Measurements from ENCODE around the gene UNC93A. TPM values are rescaled to one million over a fixed set of nuclear protein-coding genes. Genes with fewer than 3 reads are reported as not detected.

The UNC93A gene
- total and polyA plus RNA-seq, 2 experiments from 2014 or later, result 38.8 to 66.6 TPM

DNA sequence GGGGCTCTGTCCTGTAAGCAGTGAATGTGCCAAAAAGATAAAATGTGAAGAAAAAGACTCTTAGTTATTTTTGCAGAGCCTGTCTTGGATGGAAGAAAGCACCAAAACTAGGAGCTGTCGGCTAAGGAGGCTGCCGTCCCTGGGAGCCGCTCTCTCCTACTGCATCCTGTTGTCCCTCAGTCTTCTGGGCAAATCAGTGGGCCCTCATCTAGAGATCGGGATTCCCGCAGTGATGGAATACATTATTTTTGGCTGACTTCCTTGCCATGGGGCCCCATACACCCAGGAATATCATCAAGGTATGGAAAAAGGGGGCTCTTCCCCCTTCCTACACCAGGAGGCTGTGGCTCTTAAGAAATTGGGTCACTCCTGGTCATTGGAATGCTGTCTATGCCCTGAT lies 37.0 kb downstream of the UNC93A start:
- WGBS (ENCODE audit: low lambda C conversion rate, missing lambda C conversion rate), result 98% methylated on average over 5 of the region's 5 CpGs

DNA sequence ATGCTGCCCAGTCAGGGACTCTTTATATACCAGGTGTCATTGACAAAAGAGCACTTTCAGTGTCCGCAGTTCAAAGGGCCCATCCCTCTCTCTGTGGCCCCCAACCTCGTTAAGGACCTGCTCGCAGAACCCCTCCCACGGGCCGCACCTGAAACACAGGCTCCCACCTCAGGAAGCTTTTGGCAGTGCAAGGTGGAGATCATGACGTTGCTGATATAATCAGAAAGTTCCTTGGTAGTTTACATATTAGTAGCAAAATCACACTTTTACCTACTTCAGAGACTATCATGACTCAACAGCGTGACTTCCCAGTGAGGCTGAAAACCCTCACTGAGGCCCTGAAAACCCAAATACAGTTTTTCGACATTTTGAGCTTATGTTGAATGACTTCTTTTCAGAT lies 37.9 kb downstream of the UNC93A start:
- Histone ChIP-seq H4K20me1 (ENCODE audit: insufficient read depth, poor library complexity, severe bottlenecking) (no peaks in the 10 kb centered on the region), H3K36me3 (replicated peaks; ENCODE audit: insufficient read depth, low read depth) (no peaks in the 10 kb centered on the region), H3K9me2 (replicated peaks; ENCODE audit: insufficient read depth) (no peaks in the 10 kb centered on the region), H3K79me2 (no peaks in the 10 kb centered on the region), H3K9me3 (ENCODE audit: low read depth) (no peaks in the 10 kb centered on the region), H3K27me3 (no peaks in the 10 kb centered on the region), H3K4me3 (no peak overlapping the region), H2AFZ (no peak overlapping the region), H3K4me1 (ENCODE audit: insufficient read depth) (no peaks in the 10 kb centered on the region), H3K4me2 (no peak overlapping the region), H3K27ac (no peak overlapping the region)
- DNase-seq (ENCODE audit: low spot score), result no peak
- TF ChIP-seq EZH2 (IDR thresholded peaks at IDR 0.05; ENCODE audit: borderline replicate concordance) (no peak), EZH2phosphoT487 (IDR thresholded peaks at IDR 0.05; ENCODE audit: low read depth, severe bottlenecking, unreplicated experiment) (no peak)
- TF ChIP-seq, protein P1, sequence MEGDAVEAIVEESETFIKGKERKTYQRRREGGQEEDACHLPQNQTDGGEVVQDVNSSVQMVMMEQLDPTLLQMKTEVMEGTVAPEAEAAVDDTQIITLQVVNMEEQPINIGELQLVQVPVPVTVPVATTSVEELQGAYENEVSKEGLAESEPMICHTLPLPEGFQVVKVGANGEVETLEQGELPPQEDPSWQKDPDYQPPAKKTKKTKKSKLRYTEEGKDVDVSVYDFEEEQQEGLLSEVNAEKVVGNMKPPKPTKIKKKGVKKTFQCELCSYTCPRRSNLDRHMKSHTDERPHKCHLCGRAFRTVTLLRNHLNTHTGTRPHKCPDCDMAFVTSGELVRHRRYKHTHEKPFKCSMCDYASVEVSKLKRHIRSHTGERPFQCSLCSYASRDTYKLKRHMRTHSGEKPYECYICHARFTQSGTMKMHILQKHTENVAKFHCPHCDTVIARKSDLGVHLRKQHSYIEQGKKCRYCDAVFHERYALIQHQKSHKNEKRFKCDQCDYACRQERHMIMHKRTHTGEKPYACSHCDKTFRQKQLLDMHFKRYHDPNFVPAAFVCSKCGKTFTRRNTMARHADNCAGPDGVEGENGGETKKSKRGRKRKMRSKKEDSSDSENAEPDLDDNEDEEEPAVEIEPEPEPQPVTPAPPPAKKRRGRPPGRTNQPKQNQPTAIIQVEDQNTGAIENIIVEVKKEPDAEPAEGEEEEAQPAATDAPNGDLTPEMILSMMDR (IDR thresholded peaks at IDR 0.05; ENCODE audit: poor library complexity), result no peak
- 74% methylated on average over 8 of the region's 8 CpGs for WGBS (ENCODE audit: low lambda C conversion rate, missing lambda C conversion rate)

More for the DNA sequence above, 37.0 kb downstream of the UNC93A start:
- Histone ChIP-seq H3K4me1 (ENCODE audit: insufficient read depth) (no peaks in the 10 kb centered on the region), H3K79me2 (no peaks in the 10 kb centered on the region), H3K4me2 (no peak overlapping the region), H2AFZ (no peak overlapping the region), H3K9me2 (replicated peaks; ENCODE audit: insufficient read depth) (no peaks in the 10 kb centered on the region), H3K4me3 (no peak overlapping the region), H4K20me1 (ENCODE audit: insufficient read depth, poor library complexity, severe bottlenecking) (no peaks in the 10 kb centered on the region), H3K9me3 (ENCODE audit: low read depth) (no peaks in the 10 kb centered on the region), H3K27me3 (no peaks in the 10 kb centered on the region), H3K27ac (no peak overlapping the region), H3K36me3 (replicated peaks; ENCODE audit: insufficient read depth, low read depth) (no peaks in the 10 kb centered on the region)
- TF ChIP-seq EZH2phosphoT487 (IDR thresholded peaks at IDR 0.05; ENCODE audit: low read depth, severe bottlenecking, unreplicated experiment), result no peak
- TF ChIP-seq EZH2 (IDR thresholded peaks at IDR 0.05; ENCODE audit: borderline replicate concordance), result no peak
- TF ChIP-seq, protein P1 (IDR thresholded peaks at IDR 0.05; ENCODE audit: poor library complexity), result no peak
- DNase-seq (ENCODE audit: low spot score), result no peak

DNA sequence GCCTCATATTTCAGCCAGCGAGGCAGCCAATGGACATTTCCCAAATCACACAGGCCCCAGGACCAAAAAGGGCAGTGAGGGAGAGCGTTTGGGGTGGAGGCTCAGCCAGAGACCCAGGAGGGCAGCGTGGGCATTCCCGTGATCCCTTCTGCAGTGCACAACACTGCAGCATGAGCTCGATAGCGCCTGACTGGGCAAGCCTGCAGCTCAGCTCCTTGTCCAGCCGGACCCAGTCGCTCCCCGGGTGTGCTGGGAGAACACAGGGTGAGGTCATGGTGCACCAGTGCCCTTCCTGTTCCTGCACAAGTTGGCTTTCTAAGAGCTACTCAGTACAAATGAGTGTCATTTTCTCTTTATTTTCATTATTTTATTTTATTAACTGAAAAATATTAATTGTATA lies 39.6 kb downstream of the UNC93A start:
- Histone ChIP-seq H3K36me3 (replicated peaks; ENCODE audit: insufficient read depth, low read depth) (no peaks in the 10 kb centered on the region), H3K4me2 (no peak overlapping the region), H3K27me3 (no peaks in the 10 kb centered on the region), H2AFZ (no peak overlapping the region), H3K9me2 (replicated peaks; ENCODE audit: insufficient read depth) (no peaks in the 10 kb centered on the region), H3K27ac (no peak overlapping the region), H3K4me1 (ENCODE audit: insufficient read depth) (no peaks in the 10 kb centered on the region), H3K4me3 (no peak overlapping the region), H3K79me2 (no peaks in the 10 kb centered on the region), H4K20me1 (ENCODE audit: insufficient read depth, poor library complexity, severe bottlenecking) (no peaks in the 10 kb centered on the region), H3K9me3 (ENCODE audit: low read depth) (no peaks in the 10 kb centered on the region)
- 92% methylated on average over 9 of the region's 9 CpGs for WGBS (ENCODE audit: low lambda C conversion rate, missing lambda C conversion rate)
- no peak for DNase-seq (ENCODE audit: low spot score)
- no peak for TF ChIP-seq EZH2phosphoT487 (IDR thresholded peaks at IDR 0.05; ENCODE audit: low read depth, severe bottlenecking, unreplicated experiment)
- no peak for TF ChIP-seq EZH2 (IDR thresholded peaks at IDR 0.05; ENCODE audit: borderline replicate concordance)
- TF ChIP-seq, protein P1 (IDR thresholded peaks at IDR 0.05; ENCODE audit: poor library complexity), result no peak

DNA sequence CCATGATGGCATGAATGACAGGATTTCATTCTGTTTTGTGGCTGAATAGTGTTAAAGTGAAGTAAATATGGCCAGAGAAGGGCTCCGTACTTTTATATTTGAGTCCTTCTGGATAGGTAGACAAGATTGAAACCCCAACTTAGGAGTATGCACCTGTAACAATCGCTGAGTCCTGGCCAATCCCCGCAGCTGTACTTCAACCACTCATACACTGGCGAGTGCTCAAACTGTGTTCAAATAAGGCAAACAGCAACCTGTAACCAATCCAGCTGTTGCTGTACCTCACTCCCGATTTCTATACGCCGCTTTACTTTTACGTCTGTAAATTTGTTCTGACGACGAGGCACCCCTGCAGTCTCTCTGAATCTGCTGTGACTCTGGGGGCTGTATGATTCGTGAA lies 40.5 kb downstream of the UNC93A start:
- WGBS (ENCODE audit: low lambda C conversion rate, missing lambda C conversion rate), result 93% methylated on average over 11 of the region's 11 CpGs
- Histone ChIP-seq H4K20me1 (ENCODE audit: insufficient read depth, poor library complexity, severe bottlenecking) (no peaks in the 10 kb centered on the region), H2AFZ (no peak overlapping the region), H3K9me3 (ENCODE audit: low read depth) (no peaks in the 10 kb centered on the region), H3K27ac (no peak overlapping the region), H3K4me3 (no peak overlapping the region), H3K27me3 (no peaks in the 10 kb centered on the region), H3K9me2 (replicated peaks; ENCODE audit: insufficient read depth) (no peaks in the 10 kb centered on the region), H3K36me3 (replicated peaks; ENCODE audit: insufficient read depth, low read depth) (no peaks in the 10 kb centered on the region), H3K79me2 (no peaks in the 10 kb centered on the region), H3K4me1 (ENCODE audit: insufficient read depth) (no peaks in the 10 kb centered on the region), H3K4me2 (no peak overlapping the region)
- TF ChIP-seq EZH2 (IDR thresholded peaks at IDR 0.05; ENCODE audit: borderline replicate concordance) (no peak), EZH2phosphoT487 (IDR thresholded peaks at IDR 0.05; ENCODE audit: low read depth, severe bottlenecking, unreplicated experiment) (no peak)
- TF ChIP-seq, protein P1 (IDR thresholded peaks at IDR 0.05; ENCODE audit: poor library complexity), result no peak
- no peak for DNase-seq (ENCODE audit: low spot score)

All from hepatocyte (in vitro differentiated cells).